ENCODE measurements around the gene KMT5C. TPM values are rescaled to one million over a fixed set of nuclear protein-coding genes. Genes with fewer than 3 reads are reported as not detected.
"Not testable (repeated sequence)": the region's sequence is repeated elsewhere in the genome, so short reads cannot be mapped to it uniquely, and the experiment has no call there.

KMT5C gene
- total RNA-seq, 1 donor, result 14.3 TPM

DNA sequence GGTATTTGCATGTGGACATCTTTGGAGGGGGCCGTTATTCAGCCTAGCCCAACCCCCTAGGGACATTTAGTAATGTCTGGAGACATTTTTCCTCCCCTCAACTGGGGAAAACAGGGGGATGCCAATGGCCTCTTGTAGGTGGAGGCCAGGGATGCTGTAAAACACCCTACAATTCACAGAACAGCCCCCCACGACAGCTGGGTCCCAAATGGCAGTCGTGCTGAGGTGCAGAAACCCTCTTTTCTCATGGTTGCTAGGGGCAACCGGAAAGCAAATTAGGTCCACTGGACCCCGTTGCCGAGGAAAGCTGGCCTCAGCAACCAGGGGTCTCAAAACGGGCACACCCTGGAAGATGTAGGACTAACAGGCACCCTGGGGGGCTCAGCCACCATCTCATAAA lies 29.2 kb upstream of the KMT5C start:
- Histone ChIP-seq H3K4me1 (ENCODE audit: insufficient read depth, low read length) (no peaks in the 10 kb centered on the region), H3K9me3 (ENCODE audit: low read depth, low read length) (no peaks in the 10 kb centered on the region), H3K27me3 (ENCODE audit: insufficient read depth, low read length) (no peaks in the 10 kb centered on the region), H3K4me3 (ENCODE audit: low read length) (no peak overlapping the region)

DNA sequence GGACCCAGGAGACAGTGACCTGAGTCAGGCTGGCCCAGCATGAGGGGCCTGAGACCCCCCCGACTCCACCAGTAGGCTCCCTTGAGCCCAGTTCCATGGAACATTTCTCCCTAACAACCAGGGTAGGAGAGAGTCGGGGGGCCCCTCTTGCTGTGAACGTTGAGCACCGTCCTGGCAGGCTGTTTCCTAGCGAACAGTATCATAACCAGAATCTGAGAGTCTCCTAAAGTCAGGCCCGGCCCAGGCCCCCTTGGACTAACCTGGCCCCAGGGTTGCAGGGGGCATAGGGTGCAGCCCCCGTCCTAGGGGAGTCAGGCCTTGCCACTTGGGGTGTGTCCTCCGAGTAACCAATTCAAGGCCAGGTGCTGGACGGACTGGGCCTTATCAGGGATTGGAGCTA lies 28.3 kb upstream of the KMT5C start:
- Histone ChIP-seq H3K27me3 (ENCODE audit: insufficient read depth, low read length) (no peaks in the 10 kb centered on the region), H3K4me3 (ENCODE audit: low read length) (no peak overlapping the region), H3K9me3 (ENCODE audit: low read depth, low read length) (no peaks in the 10 kb centered on the region), H3K4me1 (ENCODE audit: insufficient read depth, low read length) (no peaks in the 10 kb centered on the region)

DNA sequence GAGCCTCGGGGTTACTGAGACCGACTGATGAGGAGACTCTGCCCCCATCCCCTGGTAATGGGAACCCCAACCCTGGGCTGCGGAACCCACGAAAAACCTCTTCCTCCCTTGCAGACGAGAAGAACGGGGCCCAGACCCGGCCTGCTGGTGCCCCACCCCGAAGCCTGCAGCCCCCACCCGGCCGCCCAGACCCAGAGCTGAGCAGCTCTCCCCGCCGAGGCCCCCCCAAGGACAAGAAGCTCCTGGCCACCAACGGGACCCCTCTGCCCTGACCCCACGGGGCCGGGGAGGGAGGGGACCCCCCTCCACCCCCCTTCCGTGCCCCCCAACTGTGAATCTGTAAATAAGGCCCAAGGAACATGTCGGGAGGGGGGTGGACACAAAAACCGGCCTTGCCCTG lies 27.9 kb upstream of the KMT5C start:
- Histone ChIP-seq H3K9me3 (ENCODE audit: low read depth, low read length) (no peaks in the 10 kb centered on the region), H3K27me3 (ENCODE audit: insufficient read depth, low read length) (no peaks in the 10 kb centered on the region), H3K4me3 (ENCODE audit: low read length) (no peak overlapping the region), H3K4me1 (ENCODE audit: insufficient read depth, low read length) (no peaks in the 10 kb centered on the region)

GRCh38 chr19:55312621-55313512 lies 26.8 kb upstream of the KMT5C start:
- H3K27me3 ChIP-seq (ENCODE audit: insufficient read depth, low read length), result no peaks in the 10 kb centered on the region
- no peak overlapping the region for H3K4me3 ChIP-seq (ENCODE audit: low read length)
- no peaks in the 10 kb centered on the region for H3K9me3 ChIP-seq (ENCODE audit: low read depth, low read length)
- H3K4me1 ChIP-seq (ENCODE audit: insufficient read depth, low read length), result no peaks in the 10 kb centered on the region

DNA sequence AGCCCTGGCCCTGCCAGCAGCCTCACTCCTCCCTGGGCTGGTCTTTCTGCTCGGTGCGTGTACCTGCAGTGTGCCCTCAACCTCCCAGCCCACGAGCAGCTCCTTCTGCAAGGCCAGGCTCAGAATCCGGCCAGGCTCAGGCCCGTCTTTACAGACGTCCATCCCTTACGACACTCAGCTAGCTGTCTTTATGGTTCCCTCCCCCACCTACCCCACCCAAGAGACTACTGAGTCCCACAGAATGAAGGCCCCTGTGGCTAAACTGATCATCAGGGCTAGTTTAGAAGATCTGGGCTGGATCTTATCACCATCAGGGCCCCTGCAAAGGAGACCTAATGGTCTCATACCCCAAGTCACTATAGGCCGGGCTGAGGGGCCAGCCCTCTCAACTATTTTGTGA lies 25.3 kb upstream of the KMT5C start:
- H3K9me3 ChIP-seq (ENCODE audit: low read depth, low read length), result no peaks in the 10 kb centered on the region
- no peaks in the 10 kb centered on the region for H3K4me1 ChIP-seq (ENCODE audit: insufficient read depth, low read length)
- no peaks in the 10 kb centered on the region for H3K27me3 ChIP-seq (ENCODE audit: insufficient read depth, low read length)
- H3K4me3 ChIP-seq (ENCODE audit: low read length), result no peak overlapping the region

DNA sequence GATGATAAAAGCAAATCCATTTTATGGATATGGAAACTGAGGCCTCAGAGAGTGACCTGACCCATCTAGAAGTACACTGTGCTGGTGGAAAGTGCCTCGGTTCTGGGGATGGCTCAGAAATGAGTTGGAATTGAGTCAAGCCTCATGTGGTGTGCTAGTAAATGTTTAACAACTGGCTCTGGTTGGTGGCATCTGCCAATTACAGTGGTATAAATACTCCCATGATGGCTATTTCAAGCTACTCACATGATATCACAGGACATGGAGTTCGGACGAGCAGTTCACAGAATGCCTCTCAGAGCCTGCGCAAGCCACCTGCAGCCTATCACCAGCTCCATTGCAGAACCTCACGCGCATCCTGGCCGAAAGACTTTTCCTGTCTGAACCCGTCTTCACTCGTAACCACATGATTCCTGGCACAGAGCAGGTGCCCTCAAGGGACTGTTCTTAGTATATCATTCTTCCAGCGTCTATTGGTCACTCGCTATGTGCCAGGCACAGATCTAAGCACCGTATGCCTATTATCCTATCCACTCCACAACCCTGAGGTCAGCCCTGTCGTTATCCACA lies 23.6 kb upstream of the KMT5C start:
- Histone ChIP-seq H3K4me3 (ENCODE audit: low read length) (no peak overlapping the region), H3K9me3 (ENCODE audit: low read depth, low read length) (no peaks in the 10 kb centered on the region), H3K4me1 (ENCODE audit: insufficient read depth, low read length) (peaks cover under 1% of the 10 kb centered on the region), H3K27me3 (ENCODE audit: insufficient read depth, low read length) (no peaks in the 10 kb centered on the region)

DNA sequence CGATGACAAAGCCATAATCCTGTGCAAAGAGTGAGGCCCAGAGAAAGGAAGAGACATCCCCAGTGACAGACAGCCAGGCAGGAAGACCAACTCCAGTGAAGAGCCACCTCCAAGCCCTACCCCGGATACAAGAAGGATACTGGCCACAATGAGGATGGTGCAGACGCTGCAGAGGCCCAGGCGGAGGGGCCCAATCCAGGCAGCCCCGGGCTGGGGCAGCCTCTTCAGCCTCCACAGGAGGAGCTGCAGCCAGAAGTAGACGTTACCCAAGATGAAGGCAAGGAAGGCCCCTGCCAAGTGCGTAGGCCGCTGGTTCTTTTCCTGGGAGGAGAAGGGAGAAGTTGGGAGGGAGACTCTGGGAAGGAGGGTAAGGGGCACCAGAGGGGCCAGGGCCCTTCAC lies 23.0 kb upstream of the KMT5C start:
- Histone ChIP-seq H3K27me3 (ENCODE audit: insufficient read depth, low read length) (no peaks in the 10 kb centered on the region), H3K4me1 (ENCODE audit: insufficient read depth, low read length) (peaks cover 7% of the 10 kb centered on the region), H3K9me3 (ENCODE audit: low read depth, low read length) (no peaks in the 10 kb centered on the region), H3K4me3 (ENCODE audit: low read length) (no peak overlapping the region)

DNA sequence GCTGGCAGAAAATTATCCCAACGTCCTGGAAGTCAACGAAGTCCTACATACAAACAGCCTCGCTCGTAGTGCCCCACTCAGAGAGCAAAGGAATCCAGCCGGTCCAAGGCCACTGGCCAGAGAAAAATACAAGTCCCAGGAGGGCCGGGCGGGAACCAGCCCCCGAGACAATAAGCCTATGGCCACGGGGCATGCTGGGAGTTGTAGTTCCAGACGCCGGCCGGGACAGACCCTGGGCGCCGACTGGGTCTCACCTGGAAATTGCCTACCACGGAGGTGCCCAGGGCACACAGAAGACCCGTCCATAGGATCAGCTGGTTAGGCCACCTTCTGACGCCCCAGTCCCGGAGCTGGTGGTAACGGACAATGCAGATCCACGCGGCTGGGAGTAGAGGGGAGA lies 19.9 kb upstream of the KMT5C start:
- H3K27me3 ChIP-seq (ENCODE audit: insufficient read depth, low read length), result no peaks in the 10 kb centered on the region
- H3K9me3 ChIP-seq (ENCODE audit: low read depth, low read length), result no peaks in the 10 kb centered on the region
- no peak overlapping the region for H3K4me3 ChIP-seq (ENCODE audit: low read length)
- H3K4me1 ChIP-seq (ENCODE audit: insufficient read depth, low read length), result peaks cover 31% of the 10 kb centered on the region

DNA sequence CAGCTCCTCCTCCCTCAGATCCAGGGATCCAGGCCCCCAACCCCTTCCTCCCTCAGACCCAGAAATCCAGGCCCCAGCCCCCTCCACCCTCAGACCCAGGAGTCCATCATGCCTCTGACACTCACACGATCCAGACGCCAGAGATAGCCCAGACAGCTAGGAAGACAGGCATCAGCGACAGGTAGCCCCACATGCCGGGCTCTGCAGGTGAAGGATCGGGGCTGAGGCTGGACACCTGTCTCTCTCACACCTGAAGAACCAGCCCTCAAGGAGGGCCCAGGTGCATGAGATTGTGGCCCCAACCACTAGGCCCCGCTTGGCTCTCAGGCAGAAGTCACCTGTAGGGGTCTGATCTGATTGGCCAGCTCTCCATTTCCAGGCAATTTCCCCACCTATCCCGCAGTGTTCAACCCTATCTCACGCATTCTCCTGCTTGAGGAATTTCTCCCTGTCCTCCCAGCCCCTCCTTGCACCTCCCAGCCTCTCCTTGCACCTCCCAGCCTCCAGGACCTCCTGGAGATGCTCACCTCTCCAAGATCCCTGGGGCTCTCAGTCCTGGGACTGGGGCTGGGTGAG lies 18.7 kb upstream of the KMT5C start:
- Histone ChIP-seq H3K9me3 (ENCODE audit: low read depth, low read length) (no peaks in the 10 kb centered on the region), H3K4me1 (ENCODE audit: insufficient read depth, low read length) (peaks cover 37% of the 10 kb centered on the region)

DNA sequence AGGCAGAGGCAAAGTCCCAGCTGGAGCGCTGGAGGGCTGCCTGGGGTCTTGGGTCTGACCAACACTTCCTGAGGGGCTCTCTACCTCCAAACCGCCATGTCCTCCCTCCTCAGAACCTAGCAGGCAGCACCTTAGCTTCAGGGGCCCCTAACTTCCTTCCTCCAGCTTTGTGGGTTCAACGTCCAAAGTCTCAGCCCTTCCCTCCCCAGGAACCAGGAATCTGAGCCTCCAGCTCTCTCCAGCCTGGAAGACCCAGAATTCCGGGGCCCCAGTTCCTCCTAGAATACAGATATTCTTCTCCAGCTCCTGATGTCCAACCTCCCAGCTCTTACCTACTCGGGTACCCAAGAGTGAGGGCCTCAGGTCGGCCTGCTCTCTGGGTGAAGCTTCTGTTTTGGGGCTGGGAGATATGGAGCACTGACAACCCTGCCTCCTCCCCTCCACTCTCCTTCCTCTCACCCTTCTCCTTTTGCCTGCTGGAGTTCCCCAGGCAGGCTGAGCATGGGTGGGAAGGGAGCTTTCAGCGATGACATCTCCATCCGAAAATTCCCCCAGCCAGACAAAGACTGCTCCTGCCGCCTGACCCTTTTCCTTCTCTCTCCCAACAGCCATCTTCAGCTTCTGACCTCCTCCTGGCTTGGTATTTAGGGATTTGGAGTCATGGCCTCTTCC lies 18.1 kb upstream of the KMT5C start:
- no peak overlapping the region for H3K4me3 ChIP-seq (ENCODE audit: low read length)
- H3K4me1 ChIP-seq (ENCODE audit: insufficient read depth, low read length), result peaks cover 44% of the 10 kb centered on the region
- H3K9me3 ChIP-seq (ENCODE audit: low read depth, low read length), result no peaks in the 10 kb centered on the region
- H3K27me3 ChIP-seq (ENCODE audit: insufficient read depth, low read length), result no peaks in the 10 kb centered on the region

More for the DNA sequence above, 18.7 kb upstream of the KMT5C start:
- Histone ChIP-seq H3K27me3 (ENCODE audit: insufficient read depth, low read length) (no peaks in the 10 kb centered on the region), H3K4me3 (ENCODE audit: low read length) (no peak overlapping the region)

DNA sequence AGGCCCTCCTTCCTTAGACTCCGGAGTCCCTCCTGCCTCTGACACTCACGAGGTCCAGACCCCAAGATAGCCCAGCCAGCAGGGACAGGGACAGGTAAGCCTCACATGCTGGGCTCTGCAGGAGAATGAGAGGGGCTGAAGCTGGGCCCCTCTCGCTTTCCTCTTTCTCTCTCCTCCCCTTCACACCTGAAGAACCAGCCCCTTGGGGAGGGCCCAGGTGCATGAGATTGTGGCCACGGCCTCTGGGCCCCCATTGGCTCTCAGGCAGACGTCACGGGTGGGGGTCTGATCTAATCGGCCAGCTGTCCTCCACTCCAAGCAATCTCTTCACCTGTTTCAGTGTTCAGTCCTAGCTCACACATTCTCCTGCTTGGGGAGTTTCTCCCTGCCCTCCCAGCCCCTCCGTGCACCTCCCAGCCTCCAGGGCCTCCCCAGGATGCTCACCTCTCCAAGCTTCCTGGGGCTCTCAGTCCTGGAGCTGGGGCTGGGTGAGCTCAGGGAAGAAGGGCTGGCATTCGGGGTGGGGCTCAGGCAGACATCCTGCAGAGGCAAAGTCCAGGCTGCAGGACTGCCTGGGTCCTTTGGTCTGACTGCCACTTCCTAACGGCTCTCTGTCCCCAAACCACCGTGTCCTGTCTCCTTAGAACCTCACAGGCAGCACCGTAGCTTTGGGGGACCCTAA lies 17.3 kb upstream of the KMT5C start:
- H3K9me3 ChIP-seq (ENCODE audit: low read depth, low read length), result no peaks in the 10 kb centered on the region
- peaks cover 48% of the 10 kb centered on the region for H3K4me1 ChIP-seq (ENCODE audit: insufficient read depth, low read length)
- H3K27me3 ChIP-seq (ENCODE audit: insufficient read depth, low read length), result no peaks in the 10 kb centered on the region
- H3K4me3 ChIP-seq (ENCODE audit: low read length), result no peak overlapping the region

GRCh38 chr19:55324662-55325061 lies 15.0 kb upstream of the KMT5C start:
- no peaks in the 10 kb centered on the region for H3K9me3 ChIP-seq (ENCODE audit: low read depth, low read length)
- peak overlapping the region; percentile 34 for H3K4me3 ChIP-seq (ENCODE audit: low read length)
- no peaks in the 10 kb centered on the region for H3K27me3 ChIP-seq (ENCODE audit: insufficient read depth, low read length)
- H3K4me1 ChIP-seq (ENCODE audit: insufficient read depth, low read length), result peaks cover 54% of the 10 kb centered on the region

GRCh38 chr19:55325172-55325571 lies 14.5 kb upstream of the KMT5C start, which contains the start of gene TMEM150B:
TMEM150B (minus strand) TSS chr19:55325341; CDS start chr19:55321036, 4,305 bp downstream.
- H3K9me3 ChIP-seq (ENCODE audit: low read depth, low read length), result no peaks in the 10 kb centered on the region
- H3K27me3 ChIP-seq (ENCODE audit: insufficient read depth, low read length), result no peaks in the 10 kb centered on the region
- H3K4me1 ChIP-seq (ENCODE audit: insufficient read depth, low read length), result peaks cover 57% of the 10 kb centered on the region
- H3K4me3 ChIP-seq (ENCODE audit: low read length), result peak within 1 kb of the TSS; percentile 34

DNA sequence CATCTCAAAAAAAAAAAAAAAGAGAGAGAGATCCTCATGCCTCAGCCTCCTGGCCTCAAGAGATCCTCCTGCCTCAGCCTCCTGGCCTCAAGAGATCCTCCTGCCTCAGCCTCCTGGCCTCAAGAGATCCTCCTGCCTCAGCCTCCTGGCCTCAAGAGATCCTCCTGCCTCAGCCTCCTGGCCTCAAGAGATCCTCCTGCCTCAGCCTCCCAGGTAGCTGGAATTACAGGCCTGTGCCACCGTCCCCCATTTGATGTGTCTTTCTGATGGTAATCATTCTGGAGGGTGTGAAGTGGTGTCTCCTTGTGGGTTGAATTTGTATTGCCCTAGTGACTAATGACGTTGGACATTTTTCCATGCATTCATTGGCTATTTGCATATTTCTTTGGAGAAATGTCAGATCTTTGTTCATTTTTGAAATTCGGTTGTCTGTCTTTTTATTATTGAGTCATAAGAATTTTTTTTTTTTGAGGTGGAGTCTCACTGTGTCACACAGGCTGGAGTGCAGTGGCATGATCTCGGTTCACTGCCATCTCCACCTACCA lies 10.8 kb upstream of the KMT5C start:
- not testable (repeated sequence) for H3K27me3 ChIP-seq (ENCODE audit: insufficient read depth, low read length); H3K4me3 ChIP-seq (ENCODE audit: low read length); H3K9me3 ChIP-seq (ENCODE audit: low read depth, low read length)
- H3K4me1 ChIP-seq (ENCODE audit: insufficient read depth, low read length), result peaks cover 44% of the 10 kb centered on the region

All from mononuclear cell (primary cell).